ENCODE data around the gene KLHL18. TPM values are rescaled to one million over a fixed set of nuclear protein-coding genes. Genes with fewer than 3 reads are reported as not detected.

Gene KLHL18
- polyA plus RNA-seq, 2 of the 4 experiments (the other 2 are of a cell fraction) = 14.3 to 20.7 TPM

DNA sequence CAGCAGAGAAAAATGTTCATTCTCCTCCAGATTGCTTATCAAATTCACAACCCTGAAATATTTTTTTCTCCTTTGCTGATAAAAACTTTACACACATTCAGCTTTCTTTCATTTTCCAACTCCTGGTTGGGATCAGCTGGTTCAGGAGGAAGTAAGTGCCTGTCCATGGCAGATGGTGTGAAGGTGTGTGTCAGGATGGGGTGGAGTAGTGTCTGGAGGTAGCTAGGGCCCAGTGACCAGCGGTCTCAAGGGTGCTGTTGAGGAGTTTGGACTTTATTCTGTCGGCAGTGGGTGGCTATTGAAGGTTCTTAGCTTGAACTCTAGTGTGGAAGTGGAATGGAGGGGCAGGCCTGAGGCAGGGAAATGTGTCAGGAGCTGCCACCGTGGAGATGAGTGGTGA, 51.2 kb downstream of the KLHL18 start:
- ATAC-seq (no peak), FAIRE-seq (no peak), DNase-seq (ENCODE audit: low read depth in 1 of 2, low spot score in 1 of 2) (no peak)
- Histone ChIP-seq H3K4me1 (no peaks in the 10 kb centered on the region), H3K4me2 (no peak overlapping the region), H3K9me3 (no peaks in the 10 kb centered on the region), H3K27ac (no peak overlapping the region), H3K4me3 (no peak overlapping the region)
- POLR2A ChIA-PET = no interaction called here
- CTCF ChIA-PET = interaction anchor here (1.1 to 4.1 kb wide), 2 partner anchors 10 to 36 kb away, joined by 3 to 18 read pairs; no protein-coding TSS in a partner anchor
- 64% methylated on average over 3 of the region's 3 CpGs for WGBS (ENCODE audit: missing lambda C conversion rate)
- no peak for TF ChIP-seq JUN (IDR thresholded peaks at IDR 0.05)
- no peak for TF ChIP-seq TFCP2L1 (CRISPR knock-in tag; IDR thresholded peaks at IDR 0.05)
- no peak for TF ChIP-seq MAFK (IDR thresholded peaks at IDR 0.05; ENCODE audit: partially characterized antibody)
- TF ChIP-seq CBX8 (IDR thresholded peaks at IDR 0.05) = no peak
- no peak for TF ChIP-seq HOXB13 (CRISPR knock-in tag; IDR thresholded peaks at IDR 0.05; ENCODE audit: low read depth)
- TF ChIP-seq RNF2 (IDR thresholded peaks at IDR 0.05; ENCODE audit: borderline replicate concordance, low read depth) = no peak
- TF ChIP-seq BCL3 (IDR thresholded peaks at IDR 0.05) = no peak
- TF ChIP-seq, protein P1, sequence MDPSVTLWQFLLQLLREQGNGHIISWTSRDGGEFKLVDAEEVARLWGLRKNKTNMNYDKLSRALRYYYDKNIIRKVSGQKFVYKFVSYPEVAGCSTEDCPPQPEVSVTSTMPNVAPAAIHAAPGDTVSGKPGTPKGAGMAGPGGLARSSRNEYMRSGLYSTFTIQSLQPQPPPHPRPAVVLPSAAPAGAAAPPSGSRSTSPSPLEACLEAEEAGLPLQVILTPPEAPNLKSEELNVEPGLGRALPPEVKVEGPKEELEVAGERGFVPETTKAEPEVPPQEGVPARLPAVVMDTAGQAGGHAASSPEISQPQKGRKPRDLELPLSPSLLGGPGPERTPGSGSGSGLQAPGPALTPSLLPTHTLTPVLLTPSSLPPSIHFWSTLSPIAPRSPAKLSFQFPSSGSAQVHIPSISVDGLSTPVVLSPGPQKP (IDR thresholded peaks at IDR 0.05; ENCODE audit: low read depth, low read length) = no peak
- TF ChIP-seq EHF (CRISPR knock-in tag; IDR thresholded peaks at IDR 0.05) = no peak
- TF ChIP-seq ZSCAN20 (CRISPR knock-in tag; IDR thresholded peaks at IDR 0.05) = no peak
- no peak for TF ChIP-seq HES2 (IDR thresholded peaks at IDR 0.05)
- TF ChIP-seq POLR2A (IDR thresholded peaks at IDR 0.05; ENCODE audit: low read length) = no peak
- no peak for TF ChIP-seq HEYL (CRISPR knock-in tag; IDR thresholded peaks at IDR 0.05)
- no peak for TF ChIP-seq RARB (CRISPR knock-in tag; IDR thresholded peaks at IDR 0.05)
- TF ChIP-seq, protein P2, sequence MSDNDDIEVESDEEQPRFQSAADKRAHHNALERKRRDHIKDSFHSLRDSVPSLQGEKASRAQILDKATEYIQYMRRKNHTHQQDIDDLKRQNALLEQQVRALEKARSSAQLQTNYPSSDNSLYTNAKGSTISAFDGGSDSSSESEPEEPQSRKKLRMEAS (IDR thresholded peaks at IDR 0.05) = no peak

GRCh38 chr3:47337656-47338055, 54.9 kb downstream of the KLHL18 start:
- Histone ChIP-seq H3K4me3 (no peak overlapping the region), H3K9me3 (no peaks in the 10 kb centered on the region), H3K4me1 (no peaks in the 10 kb centered on the region), H3K4me2 (no peak overlapping the region), H3K27ac (no peak overlapping the region)
- 96% methylated on average over 5 of the region's 5 CpGs for WGBS (ENCODE audit: missing lambda C conversion rate)
- TF ChIP-seq, protein P3, sequence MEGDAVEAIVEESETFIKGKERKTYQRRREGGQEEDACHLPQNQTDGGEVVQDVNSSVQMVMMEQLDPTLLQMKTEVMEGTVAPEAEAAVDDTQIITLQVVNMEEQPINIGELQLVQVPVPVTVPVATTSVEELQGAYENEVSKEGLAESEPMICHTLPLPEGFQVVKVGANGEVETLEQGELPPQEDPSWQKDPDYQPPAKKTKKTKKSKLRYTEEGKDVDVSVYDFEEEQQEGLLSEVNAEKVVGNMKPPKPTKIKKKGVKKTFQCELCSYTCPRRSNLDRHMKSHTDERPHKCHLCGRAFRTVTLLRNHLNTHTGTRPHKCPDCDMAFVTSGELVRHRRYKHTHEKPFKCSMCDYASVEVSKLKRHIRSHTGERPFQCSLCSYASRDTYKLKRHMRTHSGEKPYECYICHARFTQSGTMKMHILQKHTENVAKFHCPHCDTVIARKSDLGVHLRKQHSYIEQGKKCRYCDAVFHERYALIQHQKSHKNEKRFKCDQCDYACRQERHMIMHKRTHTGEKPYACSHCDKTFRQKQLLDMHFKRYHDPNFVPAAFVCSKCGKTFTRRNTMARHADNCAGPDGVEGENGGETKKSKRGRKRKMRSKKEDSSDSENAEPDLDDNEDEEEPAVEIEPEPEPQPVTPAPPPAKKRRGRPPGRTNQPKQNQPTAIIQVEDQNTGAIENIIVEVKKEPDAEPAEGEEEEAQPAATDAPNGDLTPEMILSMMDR (IDR thresholded peaks at IDR 0.05) = no peak
- TF ChIP-seq JUNB (IDR thresholded peaks at IDR 0.05) = no peak
- TF ChIP-seq CBX2 (IDR thresholded peaks at IDR 0.05; ENCODE audit: borderline replicate concordance, low read depth) = no peak
- TF ChIP-seq, protein P1 (IDR thresholded peaks at IDR 0.05; ENCODE audit: low read depth, low read length) = no peak
- TF ChIP-seq HOXB5 (CRISPR knock-in tag; IDR thresholded peaks at IDR 0.05) = no peak
- no peak for TF ChIP-seq RAD21 (conservative IDR thresholded peaks at IDR 0.05 in 1 of 2, IDR thresholded peaks at IDR 0.05 in 1 of 2)
- no peak for FAIRE-seq
- no peak for ATAC-seq
- CTCF ChIA-PET = interaction anchor here (1.1 to 1.5 kb wide), 3 partner anchors 14 to 44 kb away, joined by 3 to 5 read pairs (median 3); no protein-coding TSS in a partner anchor
- no peak for DNase-seq (ENCODE audit: low read depth in 1 of 2, low spot score in 1 of 2)
- POLR2A ChIA-PET = no interaction called here

Measured in A549 (cell line).